HS-27A (cell line): Measurements from ENCODE around the gene C14orf132.

Source experiments
- DNase-seq: peaks from one replicate; pipeline ENCODE4 v3.0.0-alpha.2; 2012; ENCODE audit warnings: low read depth, missing footprints

C14orf132 gene

GRCh38 chr14:96040828-96041371 lies 1.7 kb downstream of the C14orf132 start:
- no peak for DNase-seq

- DNase-seq: no peak
Observed at GRCh38 chr14:96042248-96042930, 3.2 kb downstream of the C14orf132 start.

- no peak for DNase-seq
Observed at GRCh38 chr14:96046630-96047029, 7.5 kb downstream of the C14orf132 start.

GRCh38 chr14:96047101-96047500 lies 7.9 kb downstream of the C14orf132 start:
- no peak for DNase-seq

GRCh38 chr14:96049932-96050331 lies 10.8 kb downstream of the C14orf132 start:
- DNase-seq: no peak

- no peak for DNase-seq
Observed at GRCh38 chr14:96050482-96050881, 11.3 kb downstream of the C14orf132 start.

- DNase-seq: no peak
Observed at GRCh38 chr14:96051231-96051630, 12.1 kb downstream of the C14orf132 start.

GRCh38 chr14:96051642-96052540 lies 12.7 kb downstream of the C14orf132 start:
- DNase-seq: no peak

GRCh38 chr14:96052541-96053247 lies 13.5 kb downstream of the C14orf132 start:
- no peak for DNase-seq

- no peak for DNase-seq
Observed at GRCh38 chr14:96053248-96053599, 14.1 kb downstream of the C14orf132 start.

- no peak for DNase-seq
Observed at GRCh38 chr14:96053600-96054381, 14.6 kb downstream of the C14orf132 start.

GRCh38 chr14:96054661-96055060 lies 15.5 kb downstream of the C14orf132 start:
- no peak for DNase-seq

GRCh38 chr14:96055065-96055752 lies 16.0 kb downstream of the C14orf132 start:
- no peak for DNase-seq

- DNase-seq: no peak
Observed at GRCh38 chr14:96055753-96056508, 16.8 kb downstream of the C14orf132 start.

GRCh38 chr14:96056509-96057422 lies 17.6 kb downstream of the C14orf132 start:
- DNase-seq: no peak

- DNase-seq: no peak
Observed at GRCh38 chr14:96057738-96058137, 18.6 kb downstream of the C14orf132 start.

- DNase-seq: no peak
Observed at GRCh38 chr14:96058576-96059200, 19.5 kb downstream of the C14orf132 start.

GRCh38 chr14:96059519-96060135 lies 20.5 kb downstream of the C14orf132 start:
- DNase-seq: no peak
